Activated CD8-positive, alpha-beta memory T cell treated with anti-CD3 and anti-CD28 coated beads, Interleukin-2, amount 10 ng/mL, durations not matched to agents 7 days and 5 days (primary cell): ENCODE data around the gene COX5B. TPM values are rescaled to one million over a fixed set of nuclear protein-coding genes. Genes with fewer than 3 reads are reported as not detected.

ENCODE experiments used
- ATAC-seq: fragments of 150-1000 bp; cut with Tn5 transposase; one replicate; pipeline ENCODE4 v1.10.0; 2021; ENCODE audit warnings: moderate library complexity
- CTCF ChIA-PET: fragments of 350-600 bp; sonication (Branson Sonifier 250); formaldehyde crosslinking; loops from one replicate; lab custom pipeline; 2021; ENCODE audit warnings: antibody characterized with exemption; lab: Charles Lee
- DNase-seq: peaks from one replicate; pipeline ENCODE4 v3.0.0-alpha.2; 2020
- H3K27ac Mint-ChIP-seq: one replicate; pipeline ENCODE4 v1.8.0; 2021; ENCODE audit warnings: mild to moderate bottlenecking, mixed read lengths
- H3K27me3 Mint-ChIP-seq: one replicate; pipeline ENCODE4 v1.8.0; 2021; ENCODE audit warnings: mixed read lengths
- H3K36me3 Mint-ChIP-seq: one replicate; pipeline ENCODE4 v1.8.0; 2021; ENCODE audit warnings: mild to moderate bottlenecking, mixed read lengths
- H3K4me1 Mint-ChIP-seq: one replicate; pipeline ENCODE4 v1.8.0; 2021; ENCODE audit warnings: mixed read lengths
- H3K4me3 Mint-ChIP-seq: one replicate; pipeline ENCODE4 v1.8.0; 2021; ENCODE audit warnings: mild to moderate bottlenecking, moderate library complexity, mixed read lengths
- H3K9me3 Mint-ChIP-seq: one replicate; pipeline ENCODE4 v1.8.0; 2022; ENCODE audit warnings: low read depth, mixed read lengths
- total RNA-seq, 2 experiments: library from RNA; stranded (reverse); gene quantifications; one replicate each; pipeline ENCODE4 v1.2.3, GENCODE V29; 2021

Gene COX5B
- total RNA-seq, 2 experiments from 2014 or later: 206 to 236 TPM

DNA sequence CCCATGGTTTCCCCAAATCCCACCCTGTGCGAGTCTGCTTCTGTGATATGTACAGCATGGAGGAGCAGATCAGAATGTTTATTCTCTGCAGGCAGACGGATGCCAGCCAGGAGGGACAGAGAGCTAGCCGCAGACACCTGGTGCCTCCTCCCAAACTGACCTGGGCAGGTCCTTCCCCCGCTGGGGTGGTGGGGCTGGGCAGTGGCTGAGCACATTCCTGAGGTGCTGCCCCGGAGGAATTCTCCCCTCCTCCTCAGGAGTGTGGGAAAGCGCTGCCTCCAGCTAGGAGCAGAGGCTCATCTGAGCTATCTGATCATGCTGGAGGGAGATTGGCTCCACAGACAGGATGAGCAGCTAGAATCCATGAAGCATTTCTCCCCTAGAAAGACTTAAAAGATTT lies 45.3 kb downstream of the COX5B start:
- Mint-ChIP-seq H3K27ac (no peak overlapping the region), H3K36me3 (no peaks in the 10 kb centered on the region)

DNA sequence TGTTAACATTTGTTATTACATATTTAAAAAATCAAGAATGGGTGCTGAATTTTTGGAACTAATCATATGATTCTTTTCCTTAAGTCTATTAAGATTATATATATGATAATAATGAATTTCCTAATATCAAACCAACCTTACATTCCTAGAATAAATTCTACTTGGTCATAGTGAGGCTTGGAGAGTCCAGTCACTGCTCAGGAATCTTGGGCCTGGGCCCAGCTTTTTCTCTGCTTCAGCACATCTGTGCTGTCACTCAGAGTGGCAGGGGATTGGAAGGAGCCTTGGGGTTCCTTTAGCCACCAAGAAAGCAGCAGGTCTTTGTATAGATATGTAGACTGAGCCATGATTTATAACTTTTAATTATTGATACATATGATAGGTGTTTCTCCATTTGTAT lies 47.6 kb downstream of the COX5B start:
- Mint-ChIP-seq H3K4me3 (no peak overlapping the region), H3K9me3 (no peaks in the 10 kb centered on the region), H3K36me3 (no peaks in the 10 kb centered on the region), H3K27me3 (peaks cover 4% of the 10 kb centered on the region), H3K4me1 (peaks cover 13% of the 10 kb centered on the region), H3K27ac (no peak overlapping the region)
- ATAC-seq (no peak), DNase-seq (no peak)
- CTCF ChIA-PET: no interaction called here

More for the DNA sequence above, 45.3 kb downstream of the COX5B start:
- H3K4me1 Mint-ChIP-seq: peaks cover 15% of the 10 kb centered on the region
- no peaks in the 10 kb centered on the region for H3K27me3 Mint-ChIP-seq
- no peak for DNase-seq
- CTCF ChIA-PET: interaction anchor here (1.2 to 1.6 kb wide), 2 partner anchors 9 to 101 kb away, joined by 3 to 5 read pairs; no protein-coding TSS in a partner anchor
- H3K9me3 Mint-ChIP-seq: no peaks in the 10 kb centered on the region
- no peak overlapping the region for H3K4me3 Mint-ChIP-seq
- ATAC-seq: no peak

DNA sequence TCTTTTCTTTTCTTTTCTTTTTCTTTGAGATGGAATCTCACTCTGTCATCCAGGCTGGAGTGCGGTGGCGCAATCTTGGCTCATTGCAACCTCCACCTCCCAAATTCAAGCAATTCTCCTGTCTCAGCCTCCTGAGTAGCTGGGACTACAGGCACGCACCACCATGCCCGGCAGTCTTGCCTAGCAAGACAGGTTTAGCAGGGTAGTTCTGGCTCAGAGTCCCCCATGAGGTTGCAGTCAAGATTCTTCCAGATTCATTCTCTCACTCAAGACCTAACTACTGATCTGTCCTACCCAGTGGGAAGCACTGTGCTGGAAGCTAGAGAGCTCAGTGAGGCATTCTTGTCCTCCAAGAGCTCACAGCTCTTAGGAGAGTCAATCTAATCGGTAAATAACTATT lies 49.9 kb downstream of the COX5B start:
- no peak overlapping the region for H3K27ac Mint-ChIP-seq
- CTCF ChIA-PET: interaction anchor here (0.9 to 24.7 kb wide), 9 partner anchors 8 to 105 kb away, joined by 3 to 621 read pairs (median 24); partner anchors contain the start of genes ACTR1B, ANKRD36B, COX5B and ZAP70
- H3K27me3 Mint-ChIP-seq: peaks cover 4% of the 10 kb centered on the region
- H3K9me3 Mint-ChIP-seq: no peaks in the 10 kb centered on the region
- H3K36me3 Mint-ChIP-seq: no peaks in the 10 kb centered on the region
- DNase-seq (no peak), ATAC-seq (no peak)
- H3K4me3 Mint-ChIP-seq: no peak overlapping the region
- H3K4me1 Mint-ChIP-seq: peaks cover 11% of the 10 kb centered on the region

DNA sequence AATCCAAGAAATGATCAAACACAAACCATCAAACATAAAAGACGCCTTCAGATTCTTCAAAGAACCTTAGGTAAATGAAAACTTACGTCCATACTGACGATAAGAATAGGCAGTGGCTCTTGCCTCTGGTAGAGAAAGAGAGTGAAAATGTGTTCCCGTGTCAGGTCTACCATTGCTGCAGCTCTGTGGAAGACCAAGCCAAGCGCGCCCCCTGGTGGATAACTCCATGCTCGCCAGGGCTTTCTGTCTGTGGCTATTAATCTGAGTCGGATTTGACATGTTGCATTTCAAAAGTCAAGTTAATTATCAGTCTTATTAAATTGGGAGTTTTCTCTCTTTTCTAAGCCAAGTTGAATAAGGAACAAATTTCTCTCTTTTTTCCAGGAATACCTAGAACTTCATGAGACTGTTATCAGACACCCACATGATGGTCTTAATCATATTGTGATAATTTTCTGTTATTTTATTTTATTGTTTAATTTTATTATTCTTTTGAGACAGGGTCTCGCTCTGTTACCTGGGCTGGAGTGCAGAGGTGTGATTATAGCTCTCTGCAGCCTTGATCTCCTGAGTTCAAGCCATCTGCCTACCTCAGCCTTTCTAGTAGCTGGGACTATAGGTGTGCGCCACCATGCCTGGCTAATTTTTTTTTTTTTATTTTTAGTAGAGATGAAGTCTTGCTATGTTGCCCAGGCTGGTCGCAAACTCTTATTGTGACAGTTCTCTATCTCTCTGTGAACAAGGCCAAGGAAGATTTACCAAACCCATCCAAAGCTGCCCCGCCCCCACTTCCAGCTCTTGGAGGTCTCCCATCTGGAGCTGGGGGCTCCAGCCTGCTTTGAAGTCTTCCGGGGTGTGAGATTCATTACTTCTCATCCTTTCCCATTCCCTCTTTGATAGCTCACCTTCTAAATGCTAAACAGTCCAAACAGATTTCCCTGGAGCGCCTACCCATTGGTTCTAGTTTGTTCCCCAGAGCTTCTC lies 51.7 kb downstream of the COX5B start:
- Mint-ChIP-seq H3K9me3 (no peaks in the 10 kb centered on the region), H3K4me3 (peak overlapping the region; percentile 13), H3K4me1 (peaks cover 11% of the 10 kb centered on the region), H3K36me3 (no peaks in the 10 kb centered on the region), H3K27ac (peak overlapping the region; percentile 7), H3K27me3 (peaks cover 4% of the 10 kb centered on the region)
- CTCF ChIA-PET: interaction anchor here (0.9 to 24.7 kb wide), 18 partner anchors 10 to 687 kb away, joined by 3 to 621 read pairs (median 8); partner anchors contain the start of genes ACTR1B, ANKRD36B, C2orf92 and COX5B
- DNase-seq: peak; percentile 94
- peak; percentile 95 for ATAC-seq

Other genes starting within 250 kb of the COX5B start
- gene ANKRD36B, start 56.2 kb upstream of the COX5B start, total RNA-seq: 10 to 100 TPM; 33.8 to 77.6 TPM
- gene ACTR1B, start 18.0 kb downstream of the COX5B start, total RNA-seq: 10 to 100 TPM; 87.4 to 94.3 TPM
- 1 to 10 TPM; 7.3 to 8.4 TPM for gene C2orf92, start 23.7 kb downstream of the COX5B start, total RNA-seq
- gene ZAP70, start 67.5 kb downstream of the COX5B start, total RNA-seq: 100 to 1,000 TPM; 286 to 338 TPM